Urinary bladder (tissue), 4 donors: Measurements from ENCODE around the gene PALM2AKAP2. TPM values are rescaled to one million over a fixed set of nuclear protein-coding genes. Genes with fewer than 3 reads are reported as not detected.
A peak's percentile ranks its signal among the peaks of the same experiment; 100 is the strongest.

Experiments
- DNase-seq: peaks from one replicate; pipeline ENCODE4 v3.0.0-alpha.2; 2015; ENCODE audit errors: extremely low spot score
- H3K27ac ChIP-seq: one replicate; pipeline ENCODE4 v1.5.1; 2013; ENCODE audit warnings: low read depth, mild to moderate bottlenecking, moderate library complexity
- H3K36me3 ChIP-seq: one replicate; pipeline ENCODE4 v1.6.1; 2013; ENCODE audit warnings: mild to moderate bottlenecking, moderate library complexity; ENCODE audit not compliant: insufficient read depth
- H3K4me1 ChIP-seq: one replicate; pipeline ENCODE4 v1.6.1; 2013; ENCODE audit warnings: mild to moderate bottlenecking, moderate library complexity; ENCODE audit not compliant: insufficient read depth
- H3K4me3 ChIP-seq: one replicate; pipeline ENCODE4 v1.5.1; 2013; ENCODE audit warnings: low read depth, low read length
- WGBS: extraction: QIAGEN DNeasy Blood & Tissue Kit; methylation state at CpG from one replicate; pipeline ENCODE4 v1.1.7; 2013; 5-methylcytosine and 5-hydroxymethylcytosine counted together
- polyA plus RNA-seq: library from polyadenylated mRNA; stranded (reverse); fragments of 200-250 nt; gene quantifications from one replicate; pipeline ENCODE4 v1.2.3, GENCODE V29; 2013
- total RNA-seq: library from RNA; depleted of rRNA; stranded (reverse); fragments of >200 nt; gene quantifications from one replicate; pipeline ENCODE4 v1.2.3, GENCODE V29; 2014
- donor health status: healthy with polysubstance abuse.
- donor health status: healthy.

Gene PALM2AKAP2
- total and polyA plus RNA-seq, 2 donors, result 1.3 to 15.6 TPM

GRCh38 chr9:109765278-109765677, 14.7 kb upstream of the PALM2AKAP2 start:
- DNase-seq, result no peak
- H3K27ac ChIP-seq, result no peak overlapping the region
- WGBS, result 93% methylated on average over 2 of the region's 2 CpGs

GRCh38 chr9:109765830-109766229, 14.2 kb upstream of the PALM2AKAP2 start:
- H3K4me3 ChIP-seq, result no peak overlapping the region
- no peak for DNase-seq
- no peaks in the 10 kb centered on the region for H3K4me1 ChIP-seq
- no peak overlapping the region for H3K27ac ChIP-seq
- 71% methylated on average over 3 of the region's 3 CpGs for WGBS
- no peaks in the 10 kb centered on the region for H3K36me3 ChIP-seq

More at GRCh38 chr9:109765278-109765677, 14.7 kb upstream of the PALM2AKAP2 start:
- H3K4me3 ChIP-seq, result no peak overlapping the region
- no peaks in the 10 kb centered on the region for H3K36me3 ChIP-seq
- no peaks in the 10 kb centered on the region for H3K4me1 ChIP-seq

GRCh38 chr9:109766351-109766750, 13.6 kb upstream of the PALM2AKAP2 start:
- Histone ChIP-seq H3K36me3 (no peaks in the 10 kb centered on the region), H3K27ac (no peak overlapping the region), H3K4me1 (no peaks in the 10 kb centered on the region), H3K4me3 (no peak overlapping the region)
- DNase-seq, result no peak
- 82% methylated on average over 2 of the region's 2 CpGs for WGBS

- WGBS, result 27% methylated on average over 4 of the region's 4 CpGs
- no peaks in the 10 kb centered on the region for H3K36me3 ChIP-seq
- H3K4me3 ChIP-seq, result no peak overlapping the region
- H3K27ac ChIP-seq, result no peak overlapping the region
- no peak for DNase-seq
- no peaks in the 10 kb centered on the region for H3K4me1 ChIP-seq
These were observed 12.6 kb upstream of the PALM2AKAP2 start for GRCh38 chr9:109767404-109767803.

- Histone ChIP-seq H3K36me3 (no peaks in the 10 kb centered on the region), H3K4me1 (no peaks in the 10 kb centered on the region), H3K4me3 (no peak overlapping the region), H3K27ac (no peak overlapping the region)
- 67% methylated on average over 1 of the region's 1 CpG for WGBS
- DNase-seq, result no peak
These were observed 12.2 kb upstream of the PALM2AKAP2 start for GRCh38 chr9:109767814-109768213.

- 25% methylated on average over 2 of the region's 2 CpGs for WGBS
These were observed 10.7 kb upstream of the PALM2AKAP2 start for GRCh38 chr9:109769250-109769649.

GRCh38 chr9:109770101-109770500, 9.9 kb upstream of the PALM2AKAP2 start:
- DNase-seq, result no peak
- H3K36me3 ChIP-seq, result no peaks in the 10 kb centered on the region
- H3K27ac ChIP-seq, result no peak overlapping the region
- no peak overlapping the region for H3K4me3 ChIP-seq
- no peaks in the 10 kb centered on the region for H3K4me1 ChIP-seq
- 90% methylated on average over 1 of the region's 1 CpG for WGBS

More at GRCh38 chr9:109769250-109769649, 10.7 kb upstream of the PALM2AKAP2 start:
- Histone ChIP-seq H3K27ac (no peak overlapping the region), H3K4me1 (no peaks in the 10 kb centered on the region), H3K4me3 (no peak overlapping the region), H3K36me3 (no peaks in the 10 kb centered on the region)
- no peak for DNase-seq

GRCh38 chr9:109771087-109771486, 8.9 kb upstream of the PALM2AKAP2 start:
- no peak for DNase-seq
- 42% methylated on average over 2 of the region's 2 CpGs for WGBS
- Histone ChIP-seq H3K27ac (no peak overlapping the region), H3K36me3 (no peaks in the 10 kb centered on the region), H3K4me1 (no peaks in the 10 kb centered on the region), H3K4me3 (no peak overlapping the region)

GRCh38 chr9:109771796-109772531, 8.0 kb upstream of the PALM2AKAP2 start:
- Histone ChIP-seq H3K4me3 (no peak overlapping the region), H3K27ac (no peak overlapping the region), H3K4me1 (no peaks in the 10 kb centered on the region), H3K36me3 (no peaks in the 10 kb centered on the region)
- WGBS, result 34% methylated on average over 8 of the region's 8 CpGs
- DNase-seq, result no peak

- H3K4me3 ChIP-seq, result no peak overlapping the region
- no peak for DNase-seq
- 73% methylated on average over 3 of the region's 3 CpGs for WGBS
- no peak overlapping the region for H3K27ac ChIP-seq
- no peaks in the 10 kb centered on the region for H3K36me3 ChIP-seq
- peaks cover 5% of the 10 kb centered on the region for H3K4me1 ChIP-seq
These were observed 4.5 kb upstream of the PALM2AKAP2 start for GRCh38 chr9:109775516-109775915.

- DNase-seq, result no peak
- H3K36me3 ChIP-seq, result no peaks in the 10 kb centered on the region
These were observed 3.6 kb upstream of the PALM2AKAP2 start for GRCh38 chr9:109776391-109776790.

GRCh38 chr9:109780453-109781033, 545 bp downstream of the PALM2AKAP2 start:
- 4% methylated on average over 16 of the region's 16 CpGs for WGBS
- DNase-seq, result no peak
- peaks cover 5% of the 10 kb centered on the region for H3K4me1 ChIP-seq
- H3K36me3 ChIP-seq, result no peaks in the 10 kb centered on the region
- peak overlapping the region; percentile 46 for H3K4me3 ChIP-seq
- no peak overlapping the region for H3K27ac ChIP-seq

More at GRCh38 chr9:109776391-109776790, 3.6 kb upstream of the PALM2AKAP2 start:
- no peak overlapping the region for H3K4me3 ChIP-seq
- no peak overlapping the region for H3K27ac ChIP-seq
- peaks cover 5% of the 10 kb centered on the region for H3K4me1 ChIP-seq
- 72% methylated on average over 2 of the region's 2 CpGs for WGBS

- Histone ChIP-seq H3K36me3 (no peaks in the 10 kb centered on the region), H3K4me1 (peaks cover 5% of the 10 kb centered on the region), H3K27ac (no peak overlapping the region), H3K4me3 (no peak overlapping the region)
- 40% methylated on average over 5 of the region's 5 CpGs for WGBS
- DNase-seq, result no peak
These were observed 1.1 kb downstream of the PALM2AKAP2 start for GRCh38 chr9:109781086-109781485.

GRCh38 chr9:109781541-109782197, 1.7 kb downstream of the PALM2AKAP2 start:
- H3K36me3 ChIP-seq, result no peaks in the 10 kb centered on the region
- no peak overlapping the region for H3K27ac ChIP-seq
- DNase-seq, result no peak
- no peak overlapping the region for H3K4me3 ChIP-seq
- H3K4me1 ChIP-seq, result peaks cover 5% of the 10 kb centered on the region
- 43% methylated on average over 4 of the region's 4 CpGs for WGBS
